HTR-8/SVneo (cell line): ENCODE data around the gene SYNE4.
A peak's percentile ranks its signal among the peaks of the same experiment; 100 is the strongest.

Source experiments
- DNase-seq: peaks from one replicate; pipeline ENCODE4 v3.0.0; 2011; ENCODE audit warnings: low spot score, mixed read lengths; ENCODE audit not compliant: insufficient read length
- FAIRE-seq: peaks from 2 replicates; lab custom pipeline; 2011; peaks lifted over from hg19 to GRCh38; lab: Jason Lieb, UNC

SYNE4 gene

DNA sequence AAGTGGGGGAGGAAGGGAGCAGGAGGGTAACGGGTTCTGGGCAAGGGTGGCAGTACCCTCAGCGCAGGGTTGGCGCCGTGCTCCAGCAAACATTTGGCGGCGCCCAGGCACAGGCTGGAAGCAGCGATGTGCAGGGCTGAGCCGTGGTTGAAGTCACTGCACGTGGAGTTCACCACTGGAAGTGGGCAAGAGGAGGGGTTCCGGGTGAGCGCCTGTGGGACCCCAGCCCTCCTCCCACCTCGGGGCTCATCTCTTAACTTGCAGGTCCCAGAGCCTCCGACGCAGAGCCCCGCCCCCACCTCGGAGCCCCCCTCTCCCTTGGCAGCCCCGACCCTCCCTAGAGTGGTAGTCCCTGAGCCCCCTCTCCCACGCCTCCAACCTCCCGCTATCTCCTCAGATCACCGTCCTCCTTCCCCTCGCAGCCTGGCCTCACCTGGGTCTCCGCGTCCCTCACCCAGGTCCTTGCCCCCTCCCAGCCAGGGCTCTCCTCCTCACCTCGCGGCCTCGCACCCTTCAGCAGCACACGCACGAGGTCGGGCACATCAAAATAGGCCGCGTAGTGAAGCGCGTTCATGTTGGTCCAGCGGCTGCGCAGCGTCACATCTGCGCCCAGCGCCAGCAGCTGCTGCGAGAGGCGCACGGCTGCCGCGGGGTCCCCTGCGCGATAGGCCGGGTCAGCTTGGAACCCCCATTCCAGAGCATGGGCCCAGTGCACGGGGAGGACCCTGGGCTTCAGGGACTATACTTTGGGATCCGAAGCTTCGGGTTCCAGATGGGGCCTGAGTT, 17.7 kb upstream of the SYNE4 start:
- FAIRE-seq: no peak

DNA sequence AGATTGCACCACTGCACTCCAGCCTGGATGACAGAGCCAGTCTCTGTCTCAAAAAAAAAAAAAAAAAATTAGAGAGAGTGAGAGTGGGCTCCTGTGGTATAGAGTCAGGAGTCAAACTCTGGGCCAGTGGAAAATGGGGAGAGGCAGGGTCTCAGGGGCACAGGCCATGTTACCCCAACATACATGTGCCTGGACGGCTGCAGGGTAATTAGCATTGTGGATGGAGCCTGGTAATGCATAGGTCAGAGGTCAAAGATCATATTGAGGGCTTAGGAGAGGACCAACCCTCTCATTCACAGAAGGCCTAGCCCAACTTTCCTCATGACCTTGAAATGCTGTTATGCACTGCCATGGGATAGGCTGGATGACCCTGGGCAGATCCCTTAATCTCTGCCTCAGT, 16.9 kb upstream of the SYNE4 start:
- DNase-seq (no peak), FAIRE-seq (no peak)

More for the DNA sequence above, 17.7 kb upstream of the SYNE4 start:
- no peak for DNase-seq

DNA sequence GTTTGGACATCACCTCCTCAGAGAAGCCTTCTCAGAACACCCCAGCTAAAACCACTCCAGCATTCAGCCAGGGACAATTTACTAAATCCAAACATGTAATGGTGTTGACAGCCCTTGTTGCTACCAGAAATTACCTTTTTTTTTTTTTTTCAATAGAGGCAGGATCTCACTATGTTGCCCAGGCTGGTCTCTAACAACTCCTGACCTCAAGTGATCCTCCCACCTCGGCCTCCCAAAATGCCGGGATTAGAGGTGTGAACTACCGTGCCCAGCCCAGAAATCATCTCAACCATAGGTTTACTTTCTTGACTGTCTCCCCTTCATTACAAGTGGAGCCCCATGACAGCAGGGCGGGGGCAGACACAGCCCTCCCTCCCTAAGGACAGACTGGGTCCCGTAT, 14.8 kb upstream of the SYNE4 start:
- DNase-seq: no peak
- FAIRE-seq: no peak

DNA sequence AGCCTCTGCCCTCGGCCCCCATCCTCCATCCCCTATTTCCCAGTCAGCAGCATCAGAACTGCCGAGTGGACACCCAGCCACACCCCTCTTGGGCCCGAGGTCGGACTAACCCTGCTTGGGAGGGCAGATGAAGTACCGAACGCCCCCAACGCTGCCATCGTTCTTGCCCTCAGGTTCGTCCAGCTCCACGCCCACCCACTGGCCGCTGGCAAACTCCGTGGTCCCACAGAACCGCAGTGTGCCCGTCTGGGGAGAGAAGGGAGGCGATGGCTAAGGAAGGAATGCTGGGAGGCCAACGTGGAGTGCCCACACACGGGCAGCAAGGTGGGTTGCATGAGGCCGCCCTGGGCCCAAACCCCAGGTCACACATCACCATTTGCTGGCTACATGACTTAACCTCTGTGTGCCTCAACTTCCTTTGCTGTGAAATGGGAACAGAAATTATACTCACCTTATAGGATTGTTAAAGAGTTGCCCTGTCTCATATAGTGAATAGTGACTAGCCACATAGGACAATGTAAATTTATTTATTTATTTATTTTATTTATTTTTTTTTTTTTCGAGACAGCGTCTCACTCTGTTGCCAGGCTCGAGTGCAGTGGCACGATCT, 10.6 kb upstream of the SYNE4 start:
- no peak for FAIRE-seq
- no peak for DNase-seq

DNA sequence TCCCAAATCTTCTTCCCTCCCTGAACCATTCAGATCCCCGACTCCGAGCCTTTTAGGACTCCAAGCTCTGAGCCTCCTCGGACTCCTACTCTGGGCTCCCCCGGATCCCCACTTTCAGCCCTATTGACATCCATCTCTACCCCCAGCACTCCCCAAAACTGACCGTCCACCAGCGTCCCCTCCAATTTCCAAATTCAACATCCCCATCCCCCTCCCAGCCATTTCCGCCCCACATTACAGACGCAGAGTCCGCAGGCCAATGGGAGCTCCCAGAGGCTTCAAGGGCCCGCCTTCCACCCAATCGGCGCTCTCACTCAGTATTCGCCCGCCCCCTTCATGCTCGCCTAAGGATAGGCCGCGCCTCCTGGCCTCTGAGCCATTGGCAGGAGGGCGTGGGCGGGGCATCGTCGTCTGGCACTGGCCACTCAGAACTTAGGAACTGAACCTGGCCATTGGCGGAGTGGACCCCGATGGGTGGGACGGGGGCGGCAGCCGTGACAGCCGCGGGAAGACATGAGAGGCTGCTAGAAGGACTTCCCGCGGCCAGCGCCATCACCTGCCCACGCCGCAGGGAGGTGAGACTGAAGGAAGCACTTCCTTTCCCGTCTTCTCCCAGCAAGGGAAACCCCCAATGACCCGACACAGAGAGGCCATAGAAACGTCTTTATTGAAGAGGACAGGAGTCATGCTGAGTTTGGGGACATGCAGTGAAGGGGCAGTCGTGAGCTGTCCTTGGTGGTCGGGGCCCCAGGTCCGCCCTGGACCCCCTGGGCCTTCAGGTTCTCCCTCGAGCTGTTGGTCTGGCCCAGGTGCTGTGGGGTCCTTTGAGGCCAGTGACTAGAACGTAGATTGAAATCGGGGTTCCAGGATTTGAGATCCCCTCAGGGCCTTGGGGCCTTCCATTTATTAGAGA, 5.7 kb upstream of the SYNE4 start, which contains the start of gene ALKBH6:
ALKBH6 (minus strand) TSS at position 202 of the 913 bp plus-strand sequence. CDS start 816 bp downstream, outside the sequence.
- FAIRE-seq (peak; percentile 94), DNase-seq (peak; percentile 99)

DNA sequence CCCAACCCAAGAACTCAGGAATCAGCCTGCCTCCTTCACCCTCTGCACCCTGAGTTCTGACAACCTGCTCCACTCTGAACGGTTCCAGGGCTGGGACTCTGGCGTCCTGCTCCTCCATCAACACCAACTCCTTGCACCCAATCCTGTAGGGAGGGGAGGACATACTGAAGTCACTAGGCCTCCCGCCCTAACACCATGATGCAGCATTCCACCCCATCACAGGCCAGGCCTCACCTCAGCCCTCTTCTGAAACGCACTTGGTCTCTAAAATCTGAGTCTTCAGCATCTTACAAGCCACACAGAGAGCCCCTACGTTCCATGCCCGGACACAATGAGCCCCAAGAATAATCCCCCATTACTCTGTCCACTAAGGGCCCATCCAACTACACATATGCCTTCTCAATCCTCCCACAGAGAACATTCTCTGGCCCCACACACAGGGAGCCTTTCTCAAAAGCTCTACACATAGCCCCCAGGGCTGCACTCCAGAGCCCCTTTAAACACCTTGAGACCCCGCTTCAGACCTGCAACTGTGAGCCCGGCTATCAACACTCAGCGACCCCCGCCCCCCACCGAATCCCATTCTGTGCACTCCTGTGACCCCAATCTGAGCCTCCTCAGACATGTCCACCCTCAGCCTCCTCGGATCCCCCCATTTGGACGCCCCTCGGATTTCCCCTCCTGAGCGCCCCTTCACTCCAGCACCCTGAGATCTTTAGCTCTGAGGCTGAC, 4.8 kb upstream of the SYNE4 start:
- no peak for FAIRE-seq
- no peak for DNase-seq

DNA sequence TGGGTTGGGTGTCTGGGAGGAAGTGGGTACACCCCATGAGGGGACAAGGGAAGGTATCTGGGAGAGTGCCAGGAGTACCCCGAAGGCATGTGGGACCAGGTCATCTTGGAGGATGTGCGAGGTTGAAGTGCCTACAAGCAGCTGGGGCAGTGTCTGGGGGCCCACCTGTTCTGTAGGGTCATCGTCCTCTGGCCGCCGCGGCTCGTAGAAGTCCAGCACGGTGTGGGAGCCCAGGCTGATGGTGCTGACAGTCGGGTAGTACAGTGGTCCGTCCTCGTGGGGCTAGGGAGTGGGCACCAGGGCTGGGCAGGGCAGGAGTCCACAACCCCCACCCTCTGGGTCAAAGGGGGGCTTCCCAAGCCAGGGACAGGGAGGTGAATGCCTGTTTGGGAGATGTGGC, 1.8 kb upstream of the SYNE4 start:
- DNase-seq: no peak
- no peak for FAIRE-seq

DNA sequence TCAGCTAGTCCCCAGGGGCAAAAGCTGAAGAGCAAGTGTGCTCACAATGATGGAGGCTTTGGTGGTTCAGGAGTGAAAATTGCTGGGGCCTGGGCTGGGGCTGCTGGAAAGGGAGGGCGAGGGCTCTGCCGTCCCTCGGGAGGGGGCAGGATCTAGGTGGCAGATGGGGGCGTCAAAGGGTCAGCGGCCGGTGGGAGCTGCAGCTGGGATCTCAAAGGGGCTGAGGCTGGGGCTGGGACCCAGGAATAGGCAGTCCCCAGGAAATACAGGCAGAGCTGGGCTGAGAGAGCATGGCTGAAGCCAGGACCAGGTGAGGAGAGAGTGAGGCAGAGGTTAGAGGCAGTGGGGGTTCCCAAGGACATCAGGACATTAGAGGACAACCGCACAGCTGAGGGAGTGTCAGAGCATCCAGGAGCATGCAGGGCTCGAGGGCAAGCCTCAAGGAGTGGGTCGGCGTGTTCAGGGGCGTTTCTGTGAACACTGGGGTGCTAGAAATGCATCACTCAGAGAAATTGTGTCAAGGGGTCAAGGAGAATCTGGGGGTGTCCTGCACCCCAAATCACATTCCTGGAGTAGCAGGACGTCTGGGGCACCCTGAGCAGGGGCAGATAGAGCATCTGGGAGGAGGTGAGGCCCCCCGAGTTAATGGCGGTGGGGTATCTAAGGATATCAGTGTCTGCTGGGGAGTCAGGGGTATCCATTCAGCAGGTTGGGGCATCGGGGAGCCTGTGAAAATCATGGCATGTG, 1.2 kb upstream of the SYNE4 start:
- DNase-seq (no peak), FAIRE-seq (no peak)

DNA sequence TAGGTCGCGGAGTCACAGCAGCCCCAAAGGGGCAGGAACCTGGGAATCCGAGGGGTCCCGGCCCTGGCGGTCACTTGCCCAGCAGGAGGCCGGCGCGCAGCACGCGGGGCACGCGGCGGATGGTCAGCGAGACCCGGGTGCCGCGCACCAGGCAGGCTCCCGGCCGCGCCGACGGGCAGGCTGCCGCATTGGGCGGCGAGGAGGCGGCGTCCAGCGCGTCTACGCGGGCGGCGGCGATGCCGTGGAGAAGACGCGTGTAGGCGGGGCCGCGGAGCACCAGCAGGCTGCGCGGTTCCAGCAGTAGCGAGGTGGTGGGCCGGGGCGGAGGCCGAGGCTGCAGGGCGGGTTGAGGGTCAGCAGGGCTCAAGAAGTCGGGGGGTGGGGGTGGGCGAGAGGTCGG, 607 bp upstream of the SYNE4 start:
- FAIRE-seq (no peak), DNase-seq (no peak)

DNA sequence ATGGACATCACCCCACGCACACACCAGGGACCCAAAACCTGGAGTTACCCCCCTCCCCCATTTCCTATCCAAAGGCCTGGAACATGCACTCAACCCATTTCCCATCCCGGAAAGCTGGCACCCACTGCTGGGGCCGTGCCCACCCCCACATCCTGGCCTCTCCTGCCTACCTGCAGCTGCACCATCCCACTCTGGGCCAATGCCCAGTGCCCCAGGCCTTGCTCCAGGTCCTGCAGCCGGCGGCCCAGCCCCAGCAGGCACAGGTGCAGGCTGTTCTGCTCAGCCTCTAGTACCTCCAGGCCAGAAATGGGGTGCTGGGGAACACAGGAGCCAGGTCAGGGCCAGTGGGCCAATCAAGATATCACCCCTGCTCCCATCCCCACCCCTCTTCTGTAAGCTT, 1.7 kb downstream of the SYNE4 start:
- FAIRE-seq: no peak
- no peak for DNase-seq

DNA sequence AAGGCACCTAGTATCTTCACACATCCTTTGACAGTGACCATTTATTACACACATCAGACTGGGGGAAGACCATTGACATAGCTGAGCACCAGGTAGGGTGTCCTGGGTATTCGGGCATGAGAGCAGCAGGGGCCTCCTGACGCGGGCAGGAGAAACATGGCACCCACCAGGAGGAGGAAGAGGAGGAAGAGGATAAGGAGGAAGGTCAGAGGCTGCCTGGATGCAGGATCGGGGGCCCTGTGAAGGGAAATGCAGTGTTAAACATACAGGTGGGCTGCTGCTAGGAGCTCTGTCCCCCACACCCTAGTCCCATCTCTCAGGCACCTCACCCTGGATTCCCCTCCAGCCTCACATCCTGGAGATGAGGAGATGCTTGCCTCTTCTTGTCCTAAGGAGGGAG, 5.3 kb downstream of the SYNE4 start:
- FAIRE-seq: no peak

DNA sequence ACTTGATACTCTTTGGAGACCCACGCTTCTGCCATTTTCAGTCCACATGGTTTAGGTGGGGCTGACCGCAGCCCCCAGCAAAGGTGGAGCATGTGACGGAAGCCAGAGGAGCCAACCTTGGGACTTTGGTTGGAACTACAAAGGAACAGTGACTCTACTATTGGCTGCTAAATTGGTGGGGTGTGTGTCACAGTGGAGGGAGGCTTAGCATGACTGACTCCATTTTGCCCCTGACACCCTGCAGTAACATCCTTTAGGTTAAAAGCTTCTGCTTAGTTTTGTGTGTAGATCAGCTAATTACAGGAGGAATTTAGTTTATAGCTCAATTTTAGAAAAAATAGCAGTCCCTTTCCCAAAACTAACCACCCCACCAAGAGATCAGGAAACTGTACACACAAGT, 7.0 kb downstream of the SYNE4 start:
- DNase-seq: no peak
- FAIRE-seq: no peak

More for the DNA sequence above, 5.3 kb downstream of the SYNE4 start:
- DNase-seq: no peak

DNA sequence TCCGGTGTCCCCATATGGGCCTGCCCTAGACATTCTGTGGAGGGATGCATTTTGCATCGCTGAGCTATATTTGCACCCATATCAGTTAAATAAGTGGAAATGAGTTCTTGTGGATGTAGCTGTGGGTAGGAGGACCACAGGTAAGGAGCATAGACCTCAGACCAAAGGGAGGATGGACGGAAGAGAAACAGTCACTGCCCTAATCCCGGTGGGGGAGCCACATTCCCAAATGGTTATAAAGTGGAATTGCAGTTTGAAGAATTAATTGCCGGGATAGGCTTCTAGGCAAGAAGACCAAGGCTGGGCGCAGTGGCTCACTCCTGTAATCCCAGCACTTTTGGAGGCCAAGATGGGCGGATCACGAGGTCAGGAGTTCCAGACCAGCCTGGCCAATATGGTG, 11.8 kb downstream of the SYNE4 start:
- no peak for FAIRE-seq

DNA sequence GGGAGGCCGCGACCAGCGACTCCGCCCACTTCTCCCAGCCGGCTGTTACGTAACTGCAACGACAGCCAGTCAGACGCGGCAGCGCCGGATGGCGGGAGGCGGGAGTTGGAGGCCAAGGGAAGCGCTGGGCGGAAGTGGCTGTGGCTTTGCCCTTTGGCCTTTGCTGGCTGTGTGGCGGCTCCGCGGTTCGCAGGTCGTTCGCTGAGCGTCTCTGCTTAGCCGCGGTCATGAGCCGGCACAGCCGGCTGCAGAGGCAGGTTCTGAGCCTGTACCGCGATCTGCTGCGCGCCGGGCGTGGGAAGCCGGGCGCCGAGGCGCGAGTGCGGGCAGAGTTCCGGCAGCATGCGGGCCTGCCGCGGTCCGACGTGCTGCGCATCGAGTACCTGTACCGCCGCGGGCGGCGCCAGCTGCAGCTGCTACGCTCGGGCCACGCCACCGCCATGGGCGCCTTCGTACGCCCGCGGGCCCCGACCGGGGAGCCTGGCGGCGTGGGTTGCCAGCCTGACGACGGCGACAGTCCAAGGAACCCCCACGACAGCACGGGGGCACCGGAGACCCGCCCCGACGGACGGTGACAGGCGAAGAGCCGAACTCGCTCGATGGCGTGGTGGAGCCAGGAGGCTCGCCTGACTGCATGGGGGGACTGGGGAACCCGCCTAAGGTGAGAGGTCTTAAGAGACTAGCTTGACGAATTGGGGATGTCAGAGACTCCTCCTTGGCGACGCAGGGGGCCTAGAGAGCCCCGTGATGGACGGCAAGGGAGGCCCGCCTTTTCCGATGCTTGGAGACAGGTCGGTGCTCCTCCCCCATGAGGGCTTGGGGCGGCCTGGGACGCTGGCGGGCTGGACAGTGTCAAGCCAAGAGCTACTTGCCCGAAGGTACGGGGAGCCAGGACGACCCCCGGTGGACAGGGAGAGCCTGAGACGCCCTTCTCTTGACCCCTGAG, 13.3 kb downstream of the SYNE4 start, which contains the start of gene SDHAF1:
SDHAF1 (plus strand) TSS at position 141 of the 946 bp plus-strand sequence; CDS start at position 228, 87 bp downstream.
- FAIRE-seq (peak; percentile 99), DNase-seq (peak; percentile 96)

More for the DNA sequence above, 11.8 kb downstream of the SYNE4 start:
- DNase-seq: no peak

DNA sequence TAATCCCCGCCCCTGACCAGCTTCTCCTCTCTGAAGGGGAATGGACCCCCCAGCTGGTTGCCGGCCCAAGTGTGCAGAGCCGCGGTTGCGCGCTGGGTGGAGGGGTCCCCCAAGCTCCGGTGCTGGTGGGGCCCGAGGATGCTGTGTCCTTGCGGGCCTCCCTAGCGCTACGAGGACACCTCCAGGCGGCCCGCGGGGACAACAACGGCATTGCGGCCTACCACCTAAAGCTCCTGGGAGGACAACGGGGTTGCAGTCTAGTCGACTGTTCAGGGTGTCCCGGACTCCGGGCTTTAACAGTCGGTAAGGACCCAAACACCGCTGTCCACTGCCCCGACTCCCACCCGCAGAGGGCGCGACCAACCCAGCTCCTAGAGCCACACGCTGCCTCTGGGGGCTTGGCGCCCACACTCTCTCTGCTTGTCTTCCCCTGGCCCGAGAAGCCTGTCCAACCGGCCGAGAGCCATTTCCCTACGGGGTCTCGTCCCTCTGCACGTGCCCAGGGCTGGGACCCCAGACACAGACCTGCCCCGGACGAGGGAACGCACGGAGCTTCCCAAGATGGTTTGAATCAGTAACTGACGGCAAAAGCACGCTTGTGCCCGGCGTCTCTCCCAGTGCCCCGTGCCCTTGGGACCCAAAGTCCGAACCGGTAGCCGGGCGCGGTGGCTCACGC, 14.6 kb downstream of the SYNE4 start:
- FAIRE-seq (no peak), DNase-seq (no peak)

DNA sequence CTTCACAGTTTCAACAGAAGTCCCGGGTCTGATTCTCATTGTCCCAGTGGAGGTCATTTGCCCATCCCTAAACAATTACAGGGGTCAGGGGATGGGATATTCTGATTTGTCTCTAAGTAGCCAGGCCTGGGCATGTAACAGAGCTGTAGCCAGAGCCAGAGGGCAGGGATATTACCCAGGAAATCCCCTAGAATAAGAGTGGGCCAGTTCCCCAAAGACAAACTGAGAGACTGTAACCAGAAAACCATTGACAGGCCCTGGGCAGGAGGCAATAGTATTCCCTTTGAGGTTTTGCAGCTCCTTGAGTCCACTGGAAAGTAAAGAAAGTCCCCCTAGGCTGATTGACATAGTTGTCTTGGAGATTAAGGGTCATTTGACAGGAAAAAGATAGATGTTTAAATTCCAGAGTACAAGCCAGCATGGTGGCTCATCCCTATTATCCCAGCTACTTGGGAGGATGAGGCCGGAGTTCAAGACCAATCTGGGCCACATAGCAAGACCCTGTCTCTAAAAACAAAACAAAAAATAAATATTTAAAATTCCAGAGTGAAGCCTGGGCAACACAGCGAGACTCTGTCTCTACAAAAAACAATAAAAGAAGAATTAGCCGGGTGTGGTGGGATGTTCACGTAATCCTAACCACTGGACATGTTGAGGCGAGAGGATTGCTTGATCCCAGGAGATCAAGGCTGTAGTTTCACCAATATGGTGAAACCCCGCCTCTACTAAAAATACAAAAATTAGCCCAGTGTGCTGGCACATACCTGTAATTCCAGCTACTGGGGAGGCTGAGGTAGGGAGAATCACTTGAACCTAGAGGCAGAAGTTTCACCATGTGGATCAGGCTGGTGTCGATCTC, 15.5 kb downstream of the SYNE4 start:
- FAIRE-seq: no peak

More for the DNA sequence above, 15.5 kb downstream of the SYNE4 start:
- no peak for DNase-seq
